HG03378 (cell line): ENCODE measurements around the gene TATDN3.
A peak's percentile ranks its signal among the peaks of the same experiment; 100 is the strongest.
"Not testable (repeated sequence)": the region's sequence is repeated elsewhere in the genome, so short reads cannot be mapped to it uniquely, and the experiment has no call there.

ENCODE experiments used
- ATAC-seq: cut with Tn5 transposase; IDR thresholded peaks from one replicate; pipeline ENCODE4 v1.9.1; 2021; ENCODE audit warnings: mild to moderate bottlenecking, moderate library complexity; ENCODE audit not compliant: unreplicated experiment

The TATDN3 gene

DNA sequence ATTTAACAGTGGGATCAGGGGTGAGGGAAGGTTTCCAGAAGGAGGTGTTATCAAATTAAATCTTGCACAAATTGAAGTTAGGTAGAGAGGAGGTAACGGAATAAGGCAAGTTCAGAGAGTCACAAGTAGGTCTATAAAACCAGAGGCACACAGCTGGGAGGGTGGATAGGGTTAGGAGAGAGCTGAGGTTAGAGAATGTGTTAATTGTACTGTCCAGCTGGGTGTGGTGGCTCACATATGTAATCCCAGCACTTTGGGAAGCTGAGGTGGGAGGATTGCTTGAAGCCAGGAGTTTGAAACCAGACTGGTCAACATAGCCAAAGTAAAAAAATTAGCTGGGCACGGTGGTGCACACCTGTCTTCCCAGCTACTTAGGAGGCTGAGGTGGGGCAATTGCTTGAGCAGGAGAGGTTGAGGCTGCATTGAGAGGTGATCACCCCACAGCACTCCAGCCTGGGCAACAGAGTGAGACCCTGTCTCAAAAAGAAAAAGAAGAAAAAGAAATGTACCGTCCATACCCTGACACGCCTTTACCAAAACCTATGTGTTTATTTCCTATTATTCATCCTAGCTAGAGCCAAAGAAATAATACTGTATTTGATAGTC is 35.6 kb downstream of the TATDN3 start:
- no peak for ATAC-seq

DNA sequence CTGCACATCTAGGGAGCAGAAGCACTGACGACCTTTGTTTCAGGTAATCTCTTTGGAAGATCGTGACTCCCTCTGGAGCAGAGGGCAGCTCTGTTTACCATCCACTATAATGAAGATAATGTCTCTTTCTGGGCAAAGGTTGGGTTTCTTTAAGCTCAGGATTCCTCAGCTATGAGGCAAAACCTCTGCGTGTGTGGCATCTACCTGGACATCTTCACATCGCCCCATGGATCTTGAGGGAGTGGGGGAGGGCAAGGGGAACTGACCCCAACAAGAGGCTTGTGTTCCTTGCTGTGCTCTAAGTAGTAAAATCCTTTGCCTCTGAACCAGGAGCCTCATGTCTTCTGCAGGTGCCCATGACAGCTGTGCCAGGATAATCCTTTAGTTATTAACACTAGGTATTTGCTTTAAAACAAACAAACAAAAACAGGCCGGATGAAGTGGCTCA is 36.2 kb downstream of the TATDN3 start:
- no peak for ATAC-seq

DNA sequence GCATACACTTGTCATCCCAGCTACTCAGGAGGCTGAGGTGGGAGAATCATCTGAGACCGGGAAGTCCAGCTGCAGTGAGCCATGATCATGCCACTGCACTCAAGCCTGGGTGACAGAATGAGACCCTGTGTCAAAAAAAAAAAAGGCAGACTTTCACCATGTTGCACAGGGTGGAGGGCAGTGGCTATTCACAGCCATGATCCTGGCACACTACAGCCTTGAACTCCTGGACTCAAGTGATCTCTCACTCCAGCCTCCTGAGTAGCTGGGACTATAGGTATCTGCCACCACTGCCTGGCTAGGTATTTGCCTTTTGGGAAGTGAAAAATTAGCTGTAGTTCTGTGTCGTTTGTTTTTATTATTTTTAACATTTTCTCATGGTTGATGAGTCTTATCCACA is 36.7 kb downstream of the TATDN3 start:
- ATAC-seq: no peak

DNA sequence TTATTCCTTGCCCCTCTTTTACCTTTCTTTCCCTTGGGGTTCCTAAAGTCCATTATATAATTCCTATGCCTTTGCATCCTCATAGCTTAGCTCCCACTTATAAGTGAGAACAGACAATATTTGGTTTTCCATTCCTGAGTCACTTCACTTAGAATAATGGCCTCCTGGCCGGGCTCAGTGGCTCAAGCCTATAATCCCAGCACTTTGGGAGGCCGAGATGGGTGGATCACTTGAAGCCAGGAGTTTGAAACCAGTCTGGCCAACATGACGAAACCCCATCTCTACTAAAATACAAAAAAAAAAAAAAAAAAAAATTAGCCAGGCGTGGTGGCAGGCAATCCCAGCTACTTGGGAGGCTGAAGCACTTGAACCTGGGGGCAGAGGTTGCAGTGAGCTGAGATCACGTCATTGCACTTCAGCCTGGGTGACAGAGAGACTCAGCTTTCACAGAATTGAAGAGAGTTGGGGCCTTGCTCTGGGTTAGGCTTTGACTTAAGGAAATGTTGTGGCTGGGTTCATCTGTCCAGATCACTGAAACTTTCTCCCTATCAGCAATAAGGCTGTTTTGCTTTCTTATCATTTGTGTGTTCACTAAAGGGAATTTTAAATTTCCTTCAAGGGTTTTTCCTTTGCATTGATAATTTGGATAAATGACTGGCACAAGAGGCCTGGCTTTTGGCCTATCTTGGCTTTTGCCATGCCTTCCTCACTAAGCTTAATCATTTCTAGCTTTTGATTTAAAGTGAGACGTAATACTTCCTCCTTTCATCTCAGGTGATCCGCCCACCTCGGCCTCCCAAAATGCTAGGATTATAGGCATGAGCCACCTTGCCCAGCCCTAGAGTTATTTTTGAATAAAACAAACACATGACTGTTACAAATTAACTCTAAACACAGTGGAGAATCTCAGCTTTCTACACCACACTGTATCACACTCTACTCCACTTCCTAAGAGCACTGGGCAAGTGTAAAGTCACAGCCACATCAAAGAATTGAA is 41.8 kb downstream of the TATDN3 start:
- ATAC-seq: peak; percentile 95

DNA sequence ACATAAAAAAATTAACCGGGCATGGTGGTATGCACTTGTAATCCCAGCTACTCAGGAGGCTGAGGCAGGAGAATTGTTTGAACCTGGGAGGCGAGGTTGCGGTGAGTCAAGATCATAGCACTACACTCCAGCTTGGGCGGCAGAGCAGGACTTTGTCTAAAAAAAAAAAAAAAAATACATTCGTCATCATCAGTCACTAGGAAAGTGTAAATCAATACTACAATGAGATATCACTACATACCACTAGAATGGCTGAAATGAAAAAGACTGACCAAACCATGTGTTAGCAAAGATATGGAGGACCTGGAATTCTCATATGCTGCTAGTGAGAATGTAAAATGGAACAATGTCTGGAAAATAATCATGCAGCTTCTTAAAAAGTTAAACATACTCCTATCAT is 46.5 kb downstream of the TATDN3 start:
- ATAC-seq: no peak

DNA sequence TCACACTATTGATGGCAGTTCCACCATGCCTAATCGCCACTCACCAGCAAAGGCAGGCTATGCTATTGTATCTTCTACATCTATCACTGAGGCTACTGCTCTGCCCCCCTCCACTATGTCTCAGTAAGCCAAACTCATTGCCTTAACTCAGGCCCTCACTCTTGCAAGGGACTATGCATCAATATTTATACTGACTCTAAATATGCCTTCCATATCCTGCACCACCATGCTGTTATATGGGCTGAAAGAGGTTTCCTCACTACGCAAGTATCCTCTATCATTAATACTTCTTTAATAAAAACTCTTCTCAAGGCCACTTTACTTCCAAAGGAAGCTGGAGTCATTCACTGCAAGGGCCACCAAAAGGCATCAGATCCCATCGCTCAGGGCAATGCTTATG is 52.8 kb downstream of the TATDN3 start:
- ATAC-seq: not testable (repeated sequence)

DNA sequence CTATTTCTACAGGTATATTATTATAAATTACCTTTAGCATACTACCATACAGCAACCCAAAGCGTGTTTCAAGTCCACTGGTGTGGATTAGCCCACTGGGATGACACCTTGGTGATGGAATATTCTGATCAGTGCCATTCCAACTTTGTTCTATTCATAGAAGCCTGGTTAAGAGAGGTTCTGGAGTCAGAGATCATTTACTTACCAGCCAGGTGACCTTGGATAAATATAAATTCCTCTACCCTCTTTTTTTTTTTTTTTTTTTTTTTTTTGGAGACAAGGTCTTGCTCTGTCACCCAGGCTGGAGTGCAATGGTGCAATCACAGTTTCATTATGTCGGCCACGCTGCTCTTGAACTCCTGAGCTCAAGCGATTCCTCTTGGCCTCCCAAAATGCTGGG is 55.9 kb downstream of the TATDN3 start, which contains the start of gene SPATA45:
SPATA45 (minus strand) TSS at position 101 of the 400 bp plus-strand sequence. CDS start 11,500 bp downstream, outside the sequence.
- ATAC-seq: no peak

DNA sequence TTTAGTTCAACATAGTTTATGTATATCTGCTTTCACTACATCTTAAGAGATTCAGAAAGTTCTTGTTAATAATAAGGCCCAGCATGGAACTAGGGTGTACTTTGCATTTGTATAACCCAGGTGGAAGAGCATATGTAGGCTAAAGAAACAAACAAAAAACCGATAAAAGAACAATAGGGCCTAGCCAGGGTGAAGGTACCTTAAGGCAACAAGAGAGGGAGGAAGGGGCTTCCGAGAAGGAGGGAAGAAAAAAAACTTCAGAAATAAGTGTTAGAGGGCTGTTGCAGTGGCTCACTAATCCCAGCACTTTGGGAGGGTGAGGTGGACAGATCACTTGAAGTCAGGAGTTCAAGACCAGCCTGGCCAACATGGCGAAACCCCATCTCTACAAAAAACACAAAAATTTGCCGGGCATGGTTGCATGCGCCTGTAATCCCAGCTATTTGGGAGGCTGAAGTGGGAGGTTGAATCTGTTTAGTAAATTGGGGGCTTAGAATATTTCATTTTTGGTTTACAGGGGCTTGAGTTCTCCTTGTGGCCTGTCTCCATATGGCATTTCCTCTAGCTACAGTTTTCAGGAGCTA is 60.5 kb downstream of the TATDN3 start:
- ATAC-seq: no peak

DNA sequence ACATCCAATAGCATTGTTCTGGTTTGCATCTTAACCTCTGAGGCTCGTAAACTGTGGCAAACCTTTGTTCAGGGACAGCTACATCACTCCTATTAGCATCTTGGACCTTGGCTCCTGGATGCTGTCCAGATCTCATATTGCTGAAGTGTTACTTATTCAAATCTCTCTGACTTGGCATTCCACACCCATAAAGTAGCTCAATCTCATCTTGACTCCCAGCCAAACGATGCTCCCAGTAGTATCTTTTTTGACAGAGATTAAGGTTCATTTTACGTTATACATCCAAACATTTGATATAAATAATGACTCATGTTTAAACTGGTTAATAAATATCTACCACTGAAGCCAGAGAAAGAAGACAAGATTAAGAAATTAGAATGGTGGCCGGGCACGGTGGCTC is 62.0 kb downstream of the TATDN3 start:
- no peak for ATAC-seq

DNA sequence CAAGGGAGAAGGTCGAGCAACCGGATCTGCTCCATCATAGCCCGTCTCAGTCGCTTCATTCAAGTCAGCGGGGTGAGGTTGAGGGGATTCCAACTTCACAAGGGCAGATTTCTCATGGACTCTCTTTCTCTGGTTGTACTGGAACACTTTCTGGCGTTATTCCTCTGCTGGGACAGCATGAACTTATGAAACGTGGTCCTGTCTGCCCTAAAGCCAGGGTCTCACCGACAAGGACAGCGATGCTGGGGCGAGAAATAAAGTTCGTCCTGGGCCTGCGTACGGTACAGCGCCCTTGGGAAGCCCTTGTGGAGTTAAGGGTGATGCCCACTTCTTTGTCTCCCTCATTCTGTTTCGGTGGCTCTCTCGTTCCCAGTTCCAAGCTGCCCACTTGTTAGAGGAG is 65.1 kb downstream of the TATDN3 start:
- no peak for ATAC-seq

DNA sequence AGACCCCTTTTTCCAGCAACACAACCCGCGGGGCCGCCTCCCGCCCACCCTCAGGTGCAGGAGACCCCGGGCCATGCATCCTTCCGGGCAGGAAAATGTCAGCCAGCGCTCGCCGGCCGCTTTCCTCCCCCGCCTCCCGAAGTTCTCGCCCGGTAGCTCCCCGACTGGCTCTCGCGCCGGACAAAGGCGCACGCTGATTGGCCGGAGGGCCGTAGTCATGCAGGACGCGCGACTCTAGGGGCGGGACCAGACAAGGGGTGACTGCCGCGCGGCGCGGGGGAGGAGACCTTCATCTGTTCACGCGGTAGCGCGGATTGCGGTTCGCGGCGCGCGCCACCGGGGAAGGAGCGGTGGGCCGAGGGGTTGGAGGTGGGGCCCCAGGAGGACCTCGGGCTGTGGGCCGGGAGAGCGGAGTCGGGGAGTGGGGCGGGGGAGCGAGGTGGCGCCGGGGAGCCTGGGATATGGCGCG is 66.3 kb downstream of the TATDN3 start, which contains the start of gene FLVCR1:
FLVCR1 (plus strand) TSS at position 284 of the 469 bp plus-strand sequence; CDS start at position 462, 178 bp downstream.
- ATAC-seq: peak; percentile 84

DNA sequence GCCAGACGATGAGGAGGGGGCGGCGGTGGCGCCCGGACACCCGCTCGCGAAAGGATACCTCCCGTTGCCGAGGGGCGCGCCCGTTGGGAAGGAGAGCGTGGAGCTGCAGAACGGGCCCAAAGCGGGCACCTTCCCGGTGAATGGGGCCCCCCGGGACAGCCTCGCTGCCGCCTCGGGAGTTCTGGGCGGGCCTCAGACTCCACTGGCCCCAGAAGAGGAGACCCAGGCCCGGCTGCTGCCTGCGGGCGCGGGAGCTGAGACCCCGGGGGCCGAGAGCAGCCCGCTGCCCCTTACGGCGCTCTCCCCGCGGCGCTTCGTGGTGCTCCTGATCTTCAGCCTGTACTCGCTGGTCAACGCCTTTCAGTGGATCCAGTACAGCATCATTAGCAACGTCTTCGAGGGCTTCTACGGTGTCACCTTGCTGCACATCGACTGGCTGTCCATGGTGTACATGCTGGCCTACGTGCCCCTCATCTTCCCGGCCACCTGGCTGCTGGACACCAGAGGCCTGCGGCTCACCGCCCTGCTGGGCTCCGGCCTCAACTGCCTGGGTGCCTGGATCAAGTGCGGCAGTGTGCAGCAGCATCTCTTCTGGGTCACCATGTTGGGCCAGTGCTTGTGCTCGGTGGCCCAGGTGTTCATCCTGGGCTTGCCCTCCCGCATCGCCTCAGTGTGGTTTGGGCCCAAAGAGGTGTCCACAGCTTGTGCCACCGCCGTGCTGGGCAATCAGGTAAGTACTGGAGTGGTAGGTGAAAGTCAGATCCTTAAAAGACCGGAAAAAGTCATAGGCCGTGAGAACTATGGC is 67.0 kb downstream of the TATDN3 start:
- no peak for ATAC-seq

DNA sequence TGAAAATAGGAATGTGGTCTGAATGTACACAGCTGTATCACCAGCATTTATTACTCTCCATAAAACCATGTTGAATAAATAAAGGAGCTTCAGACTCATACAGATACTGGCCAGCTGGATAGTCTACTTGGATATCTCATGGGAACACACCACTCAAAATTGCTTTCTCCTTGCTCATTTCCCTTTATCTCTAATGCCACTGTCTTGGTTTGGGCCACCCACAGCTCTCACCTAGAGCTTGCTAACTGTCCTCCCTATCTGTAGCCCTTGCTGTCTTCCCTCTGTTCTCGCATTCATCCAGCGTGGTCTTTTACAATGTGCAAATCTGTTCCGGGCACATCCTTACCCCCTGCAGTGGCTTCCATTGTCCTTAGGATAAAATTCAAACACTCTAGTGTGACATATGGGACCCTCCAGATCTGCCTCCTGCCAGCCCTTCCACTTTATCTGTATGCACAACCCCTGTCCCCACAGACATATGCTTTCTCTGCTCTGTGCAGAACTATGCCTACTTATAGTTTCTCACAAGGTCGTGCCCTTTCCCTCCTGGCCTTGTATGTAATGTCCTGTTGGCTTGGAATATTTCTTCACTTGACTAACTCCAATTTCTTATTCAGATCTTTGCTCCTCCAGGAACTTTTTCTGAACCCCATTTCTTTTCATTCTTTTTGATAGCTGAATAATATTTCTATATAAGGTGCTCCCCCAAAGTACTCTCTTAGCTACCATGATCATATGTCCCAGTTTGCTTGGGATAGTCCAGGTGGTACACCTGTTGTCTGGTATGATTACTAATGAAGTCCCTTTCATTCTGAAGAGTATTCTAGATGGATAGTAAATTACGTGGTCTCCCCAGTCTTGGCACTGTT is 69.3 kb downstream of the TATDN3 start:
- no peak for ATAC-seq

DNA sequence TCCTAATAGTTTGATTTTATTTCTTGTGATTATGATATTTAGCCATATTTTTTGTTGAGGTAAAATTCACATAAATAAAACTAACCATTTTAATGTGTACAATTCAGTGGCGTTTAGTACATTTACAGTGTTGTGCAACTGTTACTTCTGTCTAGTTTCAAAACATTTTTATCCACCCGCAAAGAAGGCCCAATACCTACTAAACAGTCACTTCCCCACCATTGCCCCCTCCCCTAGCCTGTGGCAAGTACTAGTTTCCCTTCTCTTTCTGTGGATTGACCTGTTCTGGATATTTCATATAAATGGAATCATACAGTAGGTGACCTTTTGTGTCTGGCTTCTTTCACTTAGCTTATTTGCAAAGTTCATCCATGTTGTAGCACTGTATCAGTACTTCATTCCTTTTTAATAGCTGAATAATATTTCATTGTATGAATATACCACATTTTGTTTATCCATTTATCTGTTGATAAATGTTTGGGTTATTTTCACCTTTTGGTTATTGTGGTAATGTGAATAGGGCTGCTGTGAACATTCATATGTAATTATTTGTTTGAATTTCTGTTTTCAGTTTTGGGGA is 70.5 kb downstream of the TATDN3 start:
- ATAC-seq: no peak

DNA sequence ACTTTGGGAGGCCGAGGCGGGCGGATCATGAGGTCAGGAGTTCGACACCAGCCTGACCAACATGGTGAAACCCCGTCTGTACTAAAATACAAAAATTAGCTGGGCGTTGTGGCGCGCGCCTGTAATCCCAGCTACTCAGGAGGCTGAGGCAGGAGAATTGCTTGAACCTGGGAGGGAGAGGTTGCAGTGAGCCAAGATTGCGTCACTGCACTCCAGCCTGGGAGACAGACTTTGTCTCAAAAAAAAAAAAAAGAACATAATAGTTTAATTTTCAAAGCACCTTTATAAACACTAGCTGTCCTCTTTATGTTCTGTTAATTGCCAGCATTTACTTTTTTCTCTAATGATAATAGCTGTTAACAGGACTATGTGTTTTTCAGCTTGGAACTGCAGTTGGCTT is 71.7 kb downstream of the TATDN3 start:
- not testable (repeated sequence) for ATAC-seq

DNA sequence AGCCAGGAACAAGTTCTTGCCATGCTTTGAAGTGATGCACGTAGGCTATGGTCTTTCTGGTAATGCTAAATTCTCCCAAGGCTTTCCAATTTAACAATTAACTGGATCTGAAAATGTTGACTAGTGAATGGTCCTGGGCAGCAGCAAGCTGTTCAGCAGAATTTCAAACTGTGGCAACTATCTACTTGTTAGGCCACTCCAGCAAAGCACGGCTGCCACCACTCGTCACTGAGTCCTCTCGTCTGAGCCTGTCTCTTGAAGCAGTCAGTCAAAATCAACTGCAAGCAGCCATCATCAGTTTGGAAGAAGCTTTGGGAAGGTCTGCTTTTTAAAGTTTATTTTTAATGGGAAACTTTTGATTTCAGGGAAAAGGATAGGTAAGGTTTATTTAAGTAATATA is 72.5 kb downstream of the TATDN3 start:
- no peak for ATAC-seq
